HUES64 (cell line): Measurements from ENCODE around the gene MEGF11.

ENCODE experiments used
- H3K27ac ChIP-seq: 2 replicates; pipeline ENCODE4 v1.7.0; 2013; ENCODE audit warnings: low read depth, low read length, inconsistent platforms
- H3K27me3 ChIP-seq: 2 replicates; pipeline ENCODE4 v1.6.1; 2013; ENCODE audit warnings: mild to moderate bottlenecking, low read length; ENCODE audit not compliant: insufficient read depth
- H3K36me3 ChIP-seq: 2 replicates; pipeline ENCODE4 v1.6.1; 2013; ENCODE audit warnings: mild to moderate bottlenecking, low read length; ENCODE audit not compliant: insufficient read depth
- H3K4me1 ChIP-seq: 2 replicates; pipeline ENCODE4 v1.6.1; 2013; ENCODE audit warnings: mild to moderate bottlenecking, low read length, moderate library complexity; ENCODE audit not compliant: insufficient read depth
- H3K4me3 ChIP-seq: 2 replicates; pipeline ENCODE4 v1.5.1; 2013; ENCODE audit warnings: mild to moderate bottlenecking, low read length, moderate library complexity
- H3K9ac ChIP-seq: 2 replicates; pipeline ENCODE4 v1.6.1; 2013; ENCODE audit warnings: mild to moderate bottlenecking, low read depth, low read length
- H3K9me3 ChIP-seq: 2 replicates; pipeline ENCODE4 v1.6.1; 2013; ENCODE audit warnings: low read depth, low read length; ENCODE audit not compliant: insufficient read depth
- WGBS: fragments of 150-250, 120-280 bp; methylation state at CpG from one replicate; pipeline ENCODE4 v1.1.7; 2013; ENCODE audit warnings: missing lambda C conversion rate; 5-methylcytosine and 5-hydroxymethylcytosine counted together

Gene MEGF11

GRCh38 chr15:66109826-66110225 lies 143.7 kb downstream of the MEGF11 start:
- 79% methylated on average over 5 of the region's 5 CpGs for WGBS
- H3K4me1 ChIP-seq, result peaks cover 10% of the 10 kb centered on the region
- H3K27me3 ChIP-seq, result peaks cover 6% of the 10 kb centered on the region; the same call in 1 of the 2 replicates
- H3K9ac ChIP-seq, result no peak overlapping the region
- no peak overlapping the region for H3K27ac ChIP-seq
- no peaks in the 10 kb centered on the region for H3K9me3 ChIP-seq
- H3K36me3 ChIP-seq, result no peaks in the 10 kb centered on the region
- H3K4me3 ChIP-seq, result no peak overlapping the region

- Histone ChIP-seq H3K9me3 (no peaks in the 10 kb centered on the region), H3K9ac (no peak overlapping the region), H3K4me1 (peaks cover 10% of the 10 kb centered on the region), H3K27ac (no peak overlapping the region), H3K4me3 (no peak overlapping the region), H3K36me3 (no peaks in the 10 kb centered on the region), H3K27me3 (peaks cover 6% of the 10 kb centered on the region; the same call in 1 of the 2 replicates)
- WGBS, result 91% methylated on average over 16 of the region's 16 CpGs
Measured at GRCh38 chr15:66108483-66109265, 144.9 kb downstream of the MEGF11 start.

GRCh38 chr15:66107070-66107469 lies 146.5 kb downstream of the MEGF11 start:
- H3K4me3 ChIP-seq, result no peak overlapping the region
- peaks cover 4% of the 10 kb centered on the region; the same call in 1 of the 2 replicates for H3K27me3 ChIP-seq
- H3K27ac ChIP-seq, result no peak overlapping the region
- no peak overlapping the region for H3K9ac ChIP-seq
- peaks cover 6% of the 10 kb centered on the region; the same call in 1 of the 2 replicates for H3K4me1 ChIP-seq
- no peaks in the 10 kb centered on the region for H3K9me3 ChIP-seq
- no peaks in the 10 kb centered on the region for H3K36me3 ChIP-seq
- 82% methylated on average over 7 of the region's 7 CpGs for WGBS

GRCh38 chr15:66105286-66106265 lies 148.0 kb downstream of the MEGF11 start:
- H3K27me3 ChIP-seq, result peaks cover 4% of the 10 kb centered on the region; the same call in 1 of the 2 replicates
- H3K9ac ChIP-seq, result no peak overlapping the region
- WGBS, result 86% methylated on average over 8 of the region's 9 CpGs
- H3K4me1 ChIP-seq, result peaks cover 18% of the 10 kb centered on the region
- no peaks in the 10 kb centered on the region for H3K9me3 ChIP-seq
- H3K4me3 ChIP-seq, result no peak overlapping the region
- H3K36me3 ChIP-seq, result no peaks in the 10 kb centered on the region
- no peak overlapping the region; the same call in 1 of the 2 replicates for H3K27ac ChIP-seq

GRCh38 chr15:66103293-66103590 lies 150.3 kb downstream of the MEGF11 start:
- Histone ChIP-seq H3K4me3 (no peak overlapping the region), H3K27ac (no peak overlapping the region), H3K9me3 (no peaks in the 10 kb centered on the region), H3K36me3 (no peaks in the 10 kb centered on the region), H3K27me3 (peaks cover 4% of the 10 kb centered on the region; the same call in 1 of the 2 replicates), H3K9ac (no peak overlapping the region), H3K4me1 (peaks cover 18% of the 10 kb centered on the region)
- 91% methylated on average over 3 of the region's 3 CpGs for WGBS

GRCh38 chr15:66102563-66103292 lies 150.8 kb downstream of the MEGF11 start:
- no peak overlapping the region for H3K9ac ChIP-seq
- H3K36me3 ChIP-seq, result no peaks in the 10 kb centered on the region
- H3K27ac ChIP-seq, result no peak overlapping the region
- H3K4me1 ChIP-seq, result peaks cover 18% of the 10 kb centered on the region
- WGBS, result 98% methylated on average over 5 of the region's 5 CpGs
- no peak overlapping the region for H3K4me3 ChIP-seq
- H3K9me3 ChIP-seq, result no peaks in the 10 kb centered on the region
- peaks cover 4% of the 10 kb centered on the region; the same call in 1 of the 2 replicates for H3K27me3 ChIP-seq

GRCh38 chr15:66101715-66102395 lies 151.7 kb downstream of the MEGF11 start:
- no peak overlapping the region for H3K27ac ChIP-seq
- no peaks in the 10 kb centered on the region for H3K36me3 ChIP-seq
- no peaks in the 10 kb centered on the region for H3K9me3 ChIP-seq
- 61% methylated on average over 10 of the region's 10 CpGs for WGBS
- no peak overlapping the region for H3K9ac ChIP-seq
- H3K27me3 ChIP-seq, result peaks cover 4% of the 10 kb centered on the region; the same call in 1 of the 2 replicates
- H3K4me1 ChIP-seq, result peaks cover 18% of the 10 kb centered on the region
- no peak overlapping the region for H3K4me3 ChIP-seq

- no peak overlapping the region for H3K27ac ChIP-seq
- no peak overlapping the region for H3K9ac ChIP-seq
- no peak overlapping the region for H3K4me3 ChIP-seq
- no peaks in the 10 kb centered on the region for H3K36me3 ChIP-seq
- peaks cover 16% of the 10 kb centered on the region for H3K4me1 ChIP-seq
- WGBS, result 83% methylated on average over 10 of the region's 10 CpGs
- H3K9me3 ChIP-seq, result no peaks in the 10 kb centered on the region
- no peaks in the 10 kb centered on the region; the same call in 1 of the 2 replicates for H3K27me3 ChIP-seq
Measured at GRCh38 chr15:66100761-66101160, 152.8 kb downstream of the MEGF11 start.

- WGBS, result 64% methylated on average over 15 of the region's 15 CpGs
- no peak overlapping the region for H3K4me3 ChIP-seq
- H3K27me3 ChIP-seq, result no peaks in the 10 kb centered on the region; the same call in 1 of the 2 replicates
- H3K27ac ChIP-seq, result no peak overlapping the region
- no peak overlapping the region for H3K9ac ChIP-seq
- H3K4me1 ChIP-seq, result peaks cover 12% of the 10 kb centered on the region
- no peaks in the 10 kb centered on the region for H3K9me3 ChIP-seq
- H3K36me3 ChIP-seq, result no peaks in the 10 kb centered on the region
Measured at GRCh38 chr15:66099950-66100671, 153.4 kb downstream of the MEGF11 start.

GRCh38 chr15:66098022-66098363 lies 155.6 kb downstream of the MEGF11 start:
- Histone ChIP-seq H3K27me3 (no peaks in the 10 kb centered on the region), H3K36me3 (no peaks in the 10 kb centered on the region), H3K9ac (no peak overlapping the region), H3K4me3 (no peak overlapping the region), H3K27ac (no peak overlapping the region), H3K9me3 (no peaks in the 10 kb centered on the region), H3K4me1 (peaks cover 12% of the 10 kb centered on the region)
- 73% methylated on average over 5 of the region's 5 CpGs for WGBS
